HG03469 (cell line): Measurements from ENCODE around the gene CD79A.

Experiments used
- ATAC-seq: cut with Tn5 transposase; IDR thresholded peaks from one replicate; pipeline ENCODE4 v1.9.1; 2021; ENCODE audit warnings: mild to moderate bottlenecking, moderate library complexity, moderate number of reproducible peaks; ENCODE audit not compliant: unreplicated experiment

The CD79A gene

DNA sequence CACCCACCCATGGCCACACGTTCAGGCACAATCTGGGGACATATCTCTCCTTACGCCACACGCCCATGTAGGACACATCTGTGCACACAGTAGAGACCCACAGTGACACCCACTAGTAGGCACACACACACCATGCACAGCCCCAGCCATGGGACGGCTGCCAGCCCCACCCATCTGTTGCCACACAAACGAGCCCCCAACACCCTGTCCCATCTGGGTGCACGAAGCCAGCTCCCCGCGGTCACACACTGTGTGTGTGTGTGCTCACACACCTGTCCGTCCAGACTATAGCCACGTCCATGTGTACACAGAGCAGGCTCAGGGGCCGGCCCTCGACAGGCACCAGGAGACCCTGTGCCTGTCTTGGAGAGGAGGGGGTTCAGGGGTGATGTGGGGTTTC, 40.6 kb downstream of the CD79A start:
- ATAC-seq, result no peak

DNA sequence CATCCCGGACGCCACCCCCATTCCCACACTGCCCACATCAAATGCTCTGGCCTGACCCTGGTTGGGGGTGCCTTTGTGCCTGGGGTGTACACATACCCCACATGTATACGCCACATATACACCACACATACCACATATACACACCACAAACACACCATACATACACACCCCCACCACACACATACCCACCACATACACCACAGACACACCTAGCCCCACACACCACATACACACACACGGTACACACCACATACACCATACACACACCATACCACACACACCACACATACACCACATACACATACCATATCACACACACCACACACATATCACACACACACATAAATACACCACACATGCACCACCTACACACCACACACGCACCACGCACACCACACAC, 41.0 kb downstream of the CD79A start:
- no peak for ATAC-seq

DNA sequence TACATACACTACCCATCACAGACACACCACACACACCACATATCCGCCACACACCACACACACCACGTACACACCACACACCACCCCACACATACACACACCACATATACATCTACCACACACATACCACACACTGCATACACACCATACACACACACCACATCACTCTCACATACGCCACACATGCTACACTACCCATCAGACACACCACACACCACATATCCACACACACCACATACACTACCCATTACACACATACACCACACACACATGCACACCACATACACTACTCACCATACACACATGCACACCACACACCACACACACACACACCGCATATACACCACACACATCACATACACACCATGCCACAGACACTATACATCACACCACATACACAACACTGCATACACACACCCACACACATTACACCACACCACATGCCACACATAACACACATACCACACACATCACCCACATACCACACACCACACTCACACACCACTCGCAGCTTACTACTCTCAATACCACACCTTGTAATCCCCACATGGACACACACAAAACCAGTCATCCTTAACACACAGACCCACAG, 41.7 kb downstream of the CD79A start:
- no peak for ATAC-seq

DNA sequence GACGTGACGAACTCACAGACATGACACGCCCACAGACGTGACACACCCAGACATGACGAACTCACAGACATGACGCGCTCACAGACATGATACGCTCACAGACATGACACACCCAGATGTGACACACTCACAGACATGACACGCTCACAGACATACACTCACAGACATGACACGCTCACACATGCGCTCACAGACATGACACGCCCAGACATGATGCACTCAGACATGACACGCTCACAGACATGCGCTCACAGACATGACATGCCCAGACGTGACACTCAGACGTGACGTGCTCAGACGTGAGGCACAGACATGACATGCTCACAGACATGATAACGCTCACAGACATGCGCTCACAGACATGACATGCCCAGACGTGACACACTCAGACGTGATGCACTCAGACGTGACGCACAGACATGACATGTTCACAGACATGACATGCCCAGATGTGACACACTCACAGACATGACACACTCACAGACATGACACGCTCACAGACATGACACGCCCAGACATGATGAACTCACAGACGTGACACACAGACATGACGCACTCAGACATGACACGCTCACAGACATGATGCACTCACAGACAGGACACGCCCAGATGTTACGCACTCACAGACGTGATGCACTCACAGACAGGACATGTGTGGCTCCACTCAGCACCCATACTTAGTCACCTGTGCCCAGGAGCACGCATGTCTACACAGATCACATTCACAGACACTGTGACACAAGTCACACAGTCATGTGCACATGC, 43.1 kb downstream of the CD79A start:
- ATAC-seq, result no peak

DNA sequence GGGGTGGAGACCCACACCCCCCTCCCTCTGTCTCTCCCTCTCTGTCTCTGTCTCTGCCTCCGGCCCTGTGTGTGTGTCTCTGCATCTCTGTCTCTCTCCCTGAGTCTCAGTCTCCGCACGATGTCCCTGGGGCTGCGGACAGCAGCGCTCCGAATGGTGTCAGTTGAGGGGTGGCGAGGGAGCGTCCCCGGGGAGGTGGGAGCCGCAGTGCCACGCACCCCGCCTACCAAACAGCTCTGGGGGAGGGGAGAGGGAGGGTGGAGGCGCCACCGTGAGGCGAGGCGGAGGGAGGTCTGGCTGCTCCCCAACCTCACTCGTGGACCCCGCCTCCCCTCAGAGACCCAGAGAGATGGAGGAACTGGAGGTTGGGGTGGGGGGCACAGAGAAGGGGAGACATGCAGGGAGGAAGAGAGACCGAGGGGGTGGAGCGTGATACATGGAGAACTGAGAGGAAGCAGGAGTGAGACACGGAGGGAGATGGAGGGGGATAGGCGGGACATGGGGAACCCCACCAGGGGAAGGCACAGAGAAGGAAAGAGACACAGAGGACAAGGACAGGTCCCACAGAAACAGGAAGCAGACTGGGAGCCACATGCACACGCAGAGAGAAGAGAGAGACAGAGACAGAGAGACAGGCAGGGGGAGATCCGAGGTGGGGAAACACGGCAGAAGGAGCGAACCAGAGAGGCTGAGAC, 44.0 kb downstream of the CD79A start:
- ATAC-seq, result no peak

DNA sequence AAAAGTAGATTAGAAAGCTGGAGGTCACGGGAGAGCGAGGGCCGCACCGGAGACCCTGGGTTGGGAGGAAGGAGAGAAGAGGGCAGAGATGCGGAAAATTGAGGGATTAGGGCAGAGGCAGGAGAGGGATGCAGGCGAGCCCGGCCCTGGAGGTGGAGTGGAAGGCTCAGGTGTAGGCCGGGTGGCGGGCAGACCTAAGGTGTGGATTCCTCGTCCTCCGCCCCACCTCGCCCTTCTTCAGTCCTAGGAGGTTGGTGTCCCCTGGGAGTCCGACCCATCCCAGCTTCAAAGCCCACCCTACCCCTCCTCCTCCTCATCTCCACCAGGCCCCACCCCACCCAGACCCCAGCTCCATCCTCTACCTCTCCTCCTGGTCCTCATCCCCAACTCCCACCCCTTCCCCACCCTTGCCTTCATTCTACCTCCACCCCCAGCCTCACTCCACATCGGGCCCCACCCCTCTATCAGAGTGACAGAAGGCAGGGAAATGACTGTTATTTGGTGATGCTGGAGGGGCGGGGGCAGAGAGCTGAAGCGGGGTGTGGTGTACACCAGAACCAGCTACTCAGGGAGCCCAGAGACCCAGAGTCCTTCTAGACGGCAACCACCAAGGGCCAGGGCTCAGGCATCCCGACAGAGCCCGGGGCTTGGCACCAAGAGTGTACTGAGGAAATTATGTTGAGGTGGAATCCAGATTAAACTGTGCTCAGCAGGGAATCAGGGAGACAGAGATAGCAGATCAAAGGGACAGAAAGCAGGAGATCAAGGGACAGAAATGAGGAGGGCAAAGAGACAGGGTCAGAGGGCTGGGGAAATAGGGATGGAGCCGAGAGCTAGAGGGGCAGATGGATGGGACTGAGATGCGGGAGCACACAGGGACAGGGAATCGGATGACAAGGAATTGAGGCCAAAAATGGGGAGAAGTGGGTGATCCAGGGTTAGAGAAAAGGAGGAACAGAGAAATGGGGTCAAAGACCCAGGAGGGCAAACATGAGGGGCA, 44.8 kb downstream of the CD79A start:
- no peak for ATAC-seq

DNA sequence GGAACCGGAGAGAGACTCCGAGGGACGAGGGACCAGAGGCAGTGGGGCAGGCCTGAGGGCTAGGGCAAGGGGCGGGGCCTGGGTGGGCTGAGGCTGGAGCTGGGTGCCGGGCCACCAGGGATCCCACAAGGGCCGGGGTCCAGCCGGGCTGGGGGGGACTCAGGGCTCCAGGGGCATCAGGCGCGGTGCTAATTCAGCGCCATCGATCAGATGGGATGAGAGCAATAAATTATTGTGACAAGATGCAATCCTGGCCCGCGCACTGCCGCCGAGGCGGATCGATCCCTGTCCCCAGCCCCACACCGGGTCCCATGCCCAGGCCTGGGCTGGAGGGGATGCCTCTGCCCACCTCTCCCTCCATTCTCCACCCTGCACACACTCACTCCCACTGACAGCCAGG, 45.5 kb downstream of the CD79A start:
- no peak for ATAC-seq

DNA sequence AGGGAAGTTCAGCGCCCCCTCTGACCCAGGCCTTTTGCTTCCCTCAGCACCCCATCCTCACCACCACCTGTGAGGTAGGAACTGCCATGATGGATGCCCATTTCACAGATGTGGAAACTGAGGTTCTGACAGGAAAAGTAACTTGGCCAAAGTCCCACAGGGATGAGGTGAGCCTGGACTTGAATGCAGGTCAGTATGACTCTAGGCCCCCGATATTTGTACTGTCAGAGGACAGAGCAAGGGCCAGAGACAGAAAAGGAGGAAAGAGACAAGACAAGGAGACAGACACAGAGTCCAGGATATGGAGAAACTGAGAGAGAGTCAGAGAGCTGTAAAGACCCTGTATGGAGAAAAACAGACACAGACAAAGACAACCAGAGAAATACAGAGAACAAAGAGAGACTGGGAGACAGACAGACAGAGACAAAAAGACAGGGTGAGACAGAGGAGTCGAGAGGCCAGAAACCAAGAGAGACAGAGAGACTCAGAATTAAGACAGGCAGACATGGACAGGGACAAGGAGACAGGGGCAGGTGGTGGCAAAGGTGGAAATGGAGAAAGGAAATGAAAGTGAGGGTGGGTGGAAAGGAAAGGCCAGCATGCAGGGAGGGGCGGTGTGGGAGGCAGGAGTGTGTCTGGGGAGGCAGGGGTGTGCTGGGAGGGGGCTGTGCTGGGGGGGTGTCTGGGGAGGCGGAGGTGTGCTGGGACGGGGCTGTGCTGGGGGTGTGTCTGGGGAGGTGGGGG, 46.1 kb downstream of the CD79A start:
- no peak for ATAC-seq

DNA sequence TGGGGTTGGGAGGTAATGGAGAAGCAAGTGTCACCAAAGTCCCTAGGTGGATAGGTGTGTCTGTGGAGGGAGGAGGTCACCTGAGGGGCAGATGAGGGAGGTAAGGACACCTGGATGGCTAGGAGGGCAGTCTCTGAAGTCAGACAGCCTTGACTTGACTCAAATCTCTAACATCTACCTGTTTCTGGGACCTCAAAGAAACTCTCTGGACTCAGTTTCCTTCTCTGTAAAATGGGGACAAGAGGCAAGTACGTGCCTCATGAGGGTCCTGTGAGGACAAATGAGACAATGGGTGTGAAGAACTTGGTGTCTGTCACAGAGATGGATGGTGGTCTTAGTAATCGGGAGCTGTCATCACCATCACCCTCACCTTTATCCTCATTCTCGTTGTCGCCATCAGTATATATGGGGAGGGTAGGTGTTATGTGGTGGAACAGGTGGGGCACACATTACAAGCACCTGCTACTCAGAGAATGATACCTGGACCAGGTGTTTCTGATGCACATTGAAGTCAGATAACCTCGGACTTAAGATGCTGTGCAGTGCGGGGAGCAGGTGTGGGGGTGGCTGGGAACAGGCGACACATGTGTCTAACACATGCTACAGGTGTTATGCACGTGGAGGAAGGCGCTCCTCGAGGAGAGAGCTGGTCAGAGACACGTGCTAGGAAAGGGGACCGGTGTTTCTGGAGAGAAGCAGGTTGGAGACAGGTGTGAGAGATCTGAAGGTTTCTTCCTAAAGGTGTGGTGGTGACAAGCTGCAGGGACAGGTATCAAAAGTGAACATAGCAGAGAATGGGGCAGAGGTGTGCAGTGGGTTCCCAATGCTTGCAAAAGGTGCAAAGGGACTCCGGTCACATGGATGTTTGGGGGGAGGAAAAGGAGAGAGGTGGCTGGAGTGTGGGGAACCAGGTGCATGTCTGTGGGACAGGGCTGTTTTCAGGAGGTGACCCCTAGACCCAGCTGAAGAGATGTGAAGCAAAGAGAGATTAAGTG, 47.4 kb downstream of the CD79A start:
- ATAC-seq, result no peak

DNA sequence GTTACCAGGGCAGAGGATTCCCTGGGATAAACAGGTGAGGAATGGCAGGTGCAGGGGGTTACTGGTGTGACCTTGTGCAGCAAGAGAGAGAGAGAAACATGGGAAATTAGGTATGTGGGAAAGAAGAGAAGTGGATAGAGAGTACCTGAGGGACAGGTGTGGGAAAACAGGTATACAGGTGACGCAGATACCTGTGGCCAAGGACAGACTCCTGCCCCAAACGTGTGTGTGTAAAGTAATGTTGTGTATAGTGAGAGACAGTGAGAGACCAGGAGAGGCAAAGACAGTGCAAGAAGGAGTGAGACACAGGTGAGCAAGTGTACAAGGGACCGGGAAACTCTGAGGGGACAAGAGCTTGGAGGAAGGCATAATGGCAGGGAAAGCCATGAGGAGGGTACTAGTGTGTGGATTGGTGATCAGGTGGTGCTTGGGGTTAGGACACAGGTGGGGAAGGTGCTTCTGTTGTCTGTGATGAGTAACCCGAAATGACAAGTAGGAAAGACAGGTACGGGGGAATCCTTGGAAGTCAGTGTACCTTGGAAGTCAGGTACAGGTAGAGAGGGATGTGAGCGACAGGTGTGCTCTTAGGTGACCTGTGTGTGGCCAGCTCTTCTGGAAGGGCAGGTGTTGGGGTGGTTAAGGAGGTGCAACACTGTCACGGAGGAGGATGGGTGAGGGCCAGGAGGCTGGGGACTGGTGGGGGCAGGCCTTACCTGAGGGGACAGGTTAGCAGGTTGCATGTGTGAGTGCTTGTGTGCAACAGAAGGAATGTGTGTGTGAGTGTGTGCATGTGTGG, 48.3 kb downstream of the CD79A start:
- no peak for ATAC-seq

DNA sequence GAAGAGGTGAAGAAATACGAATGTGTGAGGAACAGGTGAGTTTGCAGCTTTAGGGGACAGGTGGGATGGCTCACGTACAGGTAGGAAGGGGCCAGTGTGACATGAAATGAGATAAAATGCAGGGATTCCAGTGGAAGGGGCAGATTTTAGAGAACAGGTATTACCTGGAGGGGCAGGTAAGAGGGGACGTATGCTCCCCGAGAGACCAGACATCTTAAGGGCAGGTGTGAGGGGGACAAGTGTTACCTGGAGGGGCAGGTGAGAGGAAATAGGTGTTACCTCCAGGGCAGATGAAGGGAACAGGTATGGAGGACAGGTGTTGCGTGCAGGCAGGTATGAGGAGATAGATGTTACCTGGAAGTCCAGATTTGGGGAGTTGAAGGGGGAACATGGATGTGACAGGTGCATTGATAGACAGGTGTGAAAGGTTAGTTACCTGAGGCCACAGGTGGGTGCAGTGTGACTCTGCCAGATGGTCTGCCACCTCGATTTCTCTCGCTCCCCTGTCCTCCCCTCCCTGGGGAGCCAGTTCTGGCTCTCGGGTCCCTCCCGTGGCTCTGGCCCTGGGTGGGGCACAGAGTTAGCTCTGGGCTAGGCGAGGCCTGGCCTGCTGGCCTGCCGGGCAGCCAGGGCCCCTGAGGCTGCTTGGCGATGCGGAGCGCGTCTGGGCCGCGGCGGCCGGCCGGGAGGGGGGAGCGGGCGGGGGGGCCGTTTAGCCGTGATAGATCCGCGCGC, 49.1 kb downstream of the CD79A start:
- ATAC-seq, result no peak

DNA sequence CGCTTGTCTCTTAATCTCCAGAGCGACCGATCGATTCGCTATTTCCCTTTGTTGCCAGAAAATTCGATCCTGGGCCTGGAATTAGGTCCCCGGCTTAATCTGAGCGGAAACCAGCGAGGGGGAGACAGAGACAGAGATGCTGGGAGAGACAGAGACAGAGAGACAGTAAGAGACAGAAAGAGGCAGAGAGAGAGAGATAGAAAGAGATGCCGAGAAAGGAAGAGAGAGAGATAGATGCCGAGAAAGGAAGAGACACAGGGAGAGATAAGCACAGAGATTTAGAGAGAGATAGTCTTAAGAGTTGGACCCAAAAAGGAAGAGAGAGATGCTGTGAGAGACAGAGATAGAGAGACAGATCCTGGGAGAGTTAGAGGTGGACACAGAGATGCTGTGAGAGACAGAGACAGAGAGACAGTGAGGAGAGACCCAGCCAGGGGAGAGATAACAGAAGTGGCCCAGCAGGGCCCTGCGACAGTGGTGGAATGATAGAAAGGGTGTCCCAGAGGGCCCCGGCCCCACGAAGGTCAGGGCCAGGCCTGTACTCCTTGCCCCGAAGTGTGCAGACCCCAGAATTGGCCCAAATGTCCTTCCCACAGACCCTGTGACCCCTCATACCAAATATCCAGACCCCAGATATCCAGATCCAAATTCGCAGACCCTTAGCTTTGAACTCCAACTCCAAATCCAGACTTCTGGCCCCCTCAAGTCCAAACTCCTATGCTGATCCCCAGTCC, 49.9 kb downstream of the CD79A start:
- ATAC-seq, result no peak

DNA sequence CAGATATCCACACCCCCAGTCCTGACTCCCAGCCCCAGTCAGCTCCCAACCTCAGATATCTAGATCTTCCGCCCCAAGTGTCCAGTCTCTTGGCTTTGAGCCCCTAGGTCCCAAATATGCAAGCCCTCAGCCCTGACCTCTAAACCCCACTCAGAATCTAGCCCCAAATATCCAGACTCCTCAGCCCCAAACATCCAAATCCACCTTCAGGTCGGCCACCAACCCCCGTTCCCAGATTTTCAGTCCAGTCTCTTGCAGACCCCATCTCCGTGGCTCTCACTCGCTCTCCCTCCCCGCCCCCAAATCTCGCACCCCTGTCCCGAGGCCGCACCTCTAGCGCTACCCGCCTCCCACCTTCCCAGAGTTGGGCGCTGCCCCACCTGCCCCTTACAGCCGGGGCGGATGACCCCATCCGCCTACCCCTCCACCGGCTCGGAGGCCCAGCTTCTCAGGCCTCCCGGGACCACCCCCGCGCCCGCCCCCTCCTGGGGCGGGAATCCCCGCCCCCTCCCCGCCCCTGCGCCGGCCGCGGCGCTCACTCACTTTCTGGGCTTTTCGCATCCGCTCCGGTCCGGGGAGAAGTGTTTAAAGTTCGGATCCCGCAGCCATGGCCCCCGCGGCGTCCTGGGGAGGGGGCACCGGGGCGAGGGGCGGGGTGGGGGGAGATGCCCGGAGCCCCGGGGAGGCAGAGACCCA, 50.6 kb downstream of the CD79A start:
- no peak for ATAC-seq

DNA sequence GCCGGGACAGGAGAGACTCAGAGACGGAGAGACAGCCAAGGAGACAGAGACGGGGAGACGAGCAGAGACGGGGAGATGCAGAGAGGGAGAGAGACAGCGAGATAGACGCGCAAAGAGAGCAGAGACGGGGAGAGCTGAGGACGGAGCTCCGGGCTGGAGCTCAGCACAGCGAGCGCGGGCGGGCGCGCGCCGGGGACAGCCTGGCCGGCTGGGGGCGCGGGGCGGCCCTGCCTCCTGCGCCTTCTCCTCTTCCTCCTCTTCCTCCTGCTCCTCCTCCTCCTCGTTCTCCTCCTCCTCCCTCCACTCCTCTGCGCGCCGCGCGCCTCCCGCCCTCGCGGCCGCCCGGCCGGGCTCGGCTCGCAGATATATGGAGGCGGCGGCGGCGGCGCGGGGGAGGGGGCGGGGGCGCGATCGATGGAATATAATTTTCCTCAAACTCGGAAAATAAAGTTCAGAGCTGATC, 51.2 kb downstream of the CD79A start, which contains the start of gene ERFL:
Gene ERFL, minus strand, starts transcription at position 229 of the 463 bp plus-strand sequence. CDS start 15,530 bp downstream, outside the sequence.
- no peak for ATAC-seq

DNA sequence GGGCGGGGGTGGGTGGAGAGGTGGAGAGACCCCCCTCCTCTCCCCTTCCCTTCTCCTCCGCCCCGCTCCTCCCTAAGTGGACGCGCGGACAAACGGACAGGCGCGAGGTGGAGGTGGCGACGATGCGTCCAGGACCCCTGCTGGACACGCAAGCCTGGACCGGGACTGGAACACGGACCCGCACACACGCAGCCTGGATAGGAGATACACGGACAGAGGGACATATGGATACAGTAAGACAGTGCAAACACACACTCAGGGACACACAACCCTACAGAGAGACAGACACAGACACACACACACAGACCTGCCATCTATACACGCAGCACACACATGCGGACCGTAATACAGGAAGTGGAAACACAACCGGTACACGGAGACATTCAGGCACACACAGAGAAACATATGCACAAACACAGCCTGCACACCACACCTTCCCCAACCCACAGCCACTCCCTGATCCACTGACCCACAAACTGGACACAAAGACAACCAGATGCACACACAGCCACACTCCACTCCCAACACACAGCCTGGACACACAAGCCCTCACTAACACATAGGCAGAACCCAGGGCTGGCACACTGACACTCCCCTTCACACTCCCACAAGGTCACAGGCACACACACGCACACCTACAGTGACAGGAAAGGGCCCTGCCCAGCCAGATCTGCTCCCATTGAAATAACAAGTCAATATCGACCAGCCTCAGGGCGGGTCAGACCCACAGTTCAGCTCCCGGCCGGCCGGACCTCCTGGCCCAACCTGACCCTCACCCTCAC, 51.9 kb downstream of the CD79A start:
- ATAC-seq, result no peak
